ENCODE results near the gene ZNF462. TPM values are rescaled to one million over a fixed set of nuclear protein-coding genes. Genes with fewer than 3 reads are reported as not detected.

Gene ZNF462
- total RNA-seq, 1 experiment from 2014 or later = 164 TPM

GRCh38 chr9:106993603-106994002 lies 130.6 kb downstream of the ZNF462 start:
- no peak overlapping the region for H2AK5ac ChIP-seq (ENCODE audit: insufficient read length, low read length)
- no peak overlapping the region for H3K18ac ChIP-seq (ENCODE audit: insufficient read length, low read depth, low read length)
- peaks cover 2% of the 10 kb centered on the region for H3K79me1 ChIP-seq (ENCODE audit: insufficient read depth, low read depth, low read length, poor library complexity, severe bottlenecking)
- H3K4me1 ChIP-seq (ENCODE audit: insufficient read depth, low read length) = no peaks in the 10 kb centered on the region
- no peaks in the 10 kb centered on the region for H4K20me1 ChIP-seq (ENCODE audit: control insufficient read depth, insufficient read depth, insufficient read length)
- no peaks in the 10 kb centered on the region for H3K79me2 ChIP-seq (ENCODE audit: insufficient read depth, low read length)
- no peaks in the 10 kb centered on the region for H3K23me2 ChIP-seq (ENCODE audit: insufficient read length, low read depth, low read length, poor library complexity, severe bottlenecking)
- no peak overlapping the region for H3K4ac ChIP-seq (ENCODE audit: low read depth, low read length)
- H3K36me3 Mint-ChIP-seq (ENCODE audit: insufficient read depth in 1 of 3, low read depth in 3 of 3) = peaks cover 47 to 81% (median 71%) of the 10 kb centered on the region in 3 experiments; a peak in 6 of 7 replicates
- no peak overlapping the region for H4K91ac ChIP-seq (ENCODE audit: insufficient read length, low read depth, low read length)
- no peak overlapping the region for H2AFZ ChIP-seq (ENCODE audit: low read length)
- no peak overlapping the region for H2BK12ac ChIP-seq (ENCODE audit: insufficient read length, low read depth, low read length)
- no peak overlapping the region for H3K14ac ChIP-seq (ENCODE audit: insufficient read depth, low read length)
- no peak overlapping the region for H4K8ac ChIP-seq (replicated peaks; ENCODE audit: insufficient read length, low read depth, low read length)
- H3K9me3 ChIP-seq (ENCODE audit: control insufficient read depth, low read depth, low read length) = no peaks in the 10 kb centered on the region
- H3K9ac ChIP-seq (ENCODE audit: extremely low read depth, insufficient read length, low read length) = no peak overlapping the region
- no peak overlapping the region for H3K56ac ChIP-seq (ENCODE audit: insufficient read length, low read depth, low read length)
- no peaks in the 10 kb centered on the region for H3K27me3 ChIP-seq (ENCODE audit: insufficient read depth, low read length)
- no peak overlapping the region for H2BK15ac ChIP-seq (ENCODE audit: low read depth, low read length)
- no peaks in the 10 kb centered on the region for H3K27me3 Mint-ChIP-seq (ENCODE audit: low read depth)
- no peak overlapping the region for H3K23ac ChIP-seq (ENCODE audit: insufficient read length, low read depth, low read length)
- WGBS (ENCODE audit: extremely low coverage, insufficient read length, low lambda C conversion rate) = no CpG with 5 or more reads among the region's 1 CpG
- no peak overlapping the region for H4K5ac ChIP-seq (ENCODE audit: insufficient read length, low read depth, low read length)
- H3K9me3 Mint-ChIP-seq = no peaks in the 10 kb centered on the region
- TF ChIP-seq CTCF (conservative IDR thresholded peaks at IDR 0.05) = no peak
- DNase-seq = no peak
- H3K4me2 ChIP-seq (ENCODE audit: insufficient read depth, insufficient read length, low read length) = no peak overlapping the region
- no peak overlapping the region for H3K4me3 Mint-ChIP-seq
- H2BK20ac ChIP-seq (ENCODE audit: low read depth, low read length, poor library complexity, severe bottlenecking) = no peak overlapping the region
- peaks cover 0 to 7% of the 10 kb centered on the region in 2 experiments; a peak in 2 of 4 replicates for H3K4me1 Mint-ChIP-seq
- H2BK5ac ChIP-seq (ENCODE audit: insufficient read length, low read length) = no peak overlapping the region
- no peak overlapping the region for H2BK120ac ChIP-seq (ENCODE audit: low read depth, low read length, poor library complexity, severe bottlenecking)
- no peak overlapping the region for H3K27ac ChIP-seq (ENCODE audit: insufficient read length, low read depth, low read length)
- H3T11ph ChIP-seq (ENCODE audit: low read length) = no peak overlapping the region
- peak overlapping the region in 1 of 3 experiments; percentile 21; a peak in 2 of 7 replicates for H3K27ac Mint-ChIP-seq
